Measurements from ENCODE around the gene CFAP74.

GRCh38 chr1:1940123-1940425 lies 63.5 kb downstream of the CFAP74 start:
- TF ChIP-seq POLR2A (IDR thresholded peaks at IDR 0.05) (no peak), CTCF (IDR thresholded peaks at IDR 0.05) (no peak)

Data from testis (tissue), 2 donors.